GM12892 (cell line): ENCODE results near the gene SYNE3.

ENCODE experiments used
- POLR2A ChIP-seq: IDR thresholded peaks from 2 replicates; pipeline ENCODE4 v1.6.1; 2011; ENCODE audit warnings: low read depth, low read length, control low read depth
- POLR2AphosphoS5 ChIP-seq: IDR thresholded peaks from 2 replicates; pipeline ENCODE4 v1.6.1; 2011; ENCODE audit warnings: low read depth, low read length, control low read depth
- TAF1 ChIP-seq: IDR thresholded peaks from 2 replicates; pipeline ENCODE4 v1.6.1; 2011; ENCODE audit warnings: low read depth, mild to moderate bottlenecking, control low read depth, low read length, borderline replicate concordance

- TF ChIP-seq POLR2A (no peak), POLR2AphosphoS5 (no peak), TAF1 (no peak)
Observed at GRCh38 chr14:95469134-95469481, 47.3 kb downstream of the SYNE3 start.
